T47D (cell line): ENCODE data around the gene FKRP.
"Not testable (repeated sequence)": the region's sequence is repeated elsewhere in the genome, so short reads cannot be mapped to it uniquely, and the experiment has no call there.

ENCODE experiments used
- DNase-seq, 2 experiments: peaks; one replicate each; pipeline versions ENCODE4 v3.0.0 to v3.0.0-alpha.2; 2011 to 2012; ENCODE audit warnings: low read depth in 1 of 2, low spot score in 1 of 2
- JUND ChIP-seq: IDR thresholded peaks from 2 replicates; pipeline ENCODE4 v1.6.1; 2012; ENCODE audit warnings: low read depth
- in situ Hi-C: cut with HindIII; loops from 2 replicates; pipeline ENCODE4 v1.10.0; 2016; ENCODE audit warnings: low sequenced_read_pairs, low pct_unique_long_range_greater_than_20kb

FKRP gene

DNA sequence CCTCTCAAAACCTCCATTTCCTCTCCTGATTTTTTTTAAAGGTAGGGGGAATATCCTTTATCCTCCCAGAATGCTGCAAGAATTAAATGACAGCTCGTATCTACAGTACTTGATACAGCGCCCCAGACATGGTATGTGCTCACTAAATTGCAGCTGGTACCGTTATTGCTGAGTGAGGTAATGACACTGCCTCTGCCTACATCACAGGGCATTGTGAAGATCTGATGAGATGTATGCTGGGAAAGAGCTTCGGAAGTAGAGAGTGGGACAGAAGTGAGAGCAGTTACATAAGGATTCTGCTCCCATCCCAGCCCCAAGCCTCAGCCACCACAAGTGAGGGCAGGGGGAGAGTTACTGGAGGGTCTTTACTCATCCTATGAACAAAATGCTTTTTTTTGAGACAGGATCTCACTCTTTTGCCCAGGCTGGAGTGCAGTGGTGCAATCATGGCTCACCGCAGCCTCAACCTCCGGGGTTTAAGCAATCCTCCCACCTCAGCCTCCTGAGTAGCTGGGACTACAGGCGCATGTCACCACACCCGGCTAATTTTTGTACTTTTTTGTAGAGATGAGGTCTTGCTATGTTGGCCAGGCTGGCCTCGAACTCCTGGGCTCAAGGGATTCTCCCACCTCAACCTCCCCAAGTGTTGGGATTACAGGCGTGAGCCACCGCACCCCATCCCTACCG lies 1.7 kb upstream of the FKRP start:
- in situ Hi-C loops: no loop called here
- TF ChIP-seq JUND: no peak

DNA sequence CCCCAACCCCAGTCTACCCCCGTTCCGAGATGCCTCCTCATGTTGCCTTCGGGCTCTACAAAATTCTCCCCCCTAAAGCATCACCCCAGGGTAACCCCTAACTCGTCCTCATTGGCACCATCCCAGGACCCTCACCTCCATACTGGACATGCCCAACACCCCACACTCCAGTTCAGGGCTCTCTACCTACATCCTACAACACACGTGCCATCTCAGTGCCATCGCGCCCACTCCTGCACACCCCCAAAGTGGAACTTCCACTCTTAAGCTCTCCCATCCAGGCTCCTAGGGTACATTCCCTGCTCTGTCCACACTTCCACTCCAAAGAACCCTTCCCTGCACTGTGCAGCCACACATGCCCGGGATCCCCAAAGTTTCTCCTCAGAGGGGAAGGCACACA lies 827 bp upstream of the FKRP start:
- in situ Hi-C loops: no loop called here
- TF ChIP-seq JUND: no peak
- DNase-seq: no peak

More for the DNA sequence above, 1.7 kb upstream of the FKRP start:
- DNase-seq: no peak

DNA sequence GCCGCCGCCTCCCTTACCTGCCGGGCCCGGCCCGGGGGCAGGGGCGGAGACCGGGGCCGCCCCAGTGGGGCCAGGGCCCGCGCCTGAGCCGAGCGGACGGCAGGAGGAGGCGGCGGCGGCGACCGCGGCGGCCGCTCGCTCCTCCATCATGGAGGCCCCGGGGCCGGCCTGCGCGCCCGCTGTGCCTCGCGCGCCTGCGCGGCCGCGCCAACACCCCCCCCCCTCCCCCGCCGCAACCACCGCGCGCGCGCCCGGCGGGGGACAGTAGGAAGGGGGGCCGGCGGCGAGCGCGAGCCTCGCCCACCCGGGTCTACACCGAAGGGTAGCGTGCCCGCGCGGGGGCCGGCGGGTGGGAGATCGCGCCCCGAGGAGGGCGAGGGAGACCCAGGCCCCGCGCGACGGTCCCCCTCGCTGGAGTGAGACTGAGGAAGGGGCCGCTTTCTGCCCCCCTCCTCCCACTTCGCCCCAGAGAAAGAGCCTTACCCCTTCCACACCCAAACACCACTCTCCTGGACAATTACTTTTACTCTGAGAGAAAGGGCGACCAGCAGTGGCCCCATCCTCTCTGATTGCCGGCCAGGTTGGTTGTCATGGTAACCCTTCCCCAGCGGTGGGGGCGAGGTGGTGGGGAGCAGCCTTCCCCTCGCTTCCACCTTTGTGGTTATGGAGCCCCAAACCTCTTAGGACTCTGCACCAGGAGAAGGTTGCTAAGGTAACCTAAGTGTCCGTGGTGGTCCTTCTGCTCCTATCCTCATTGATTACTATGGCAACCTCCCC lies 612 bp downstream of the FKRP start, which contains the start of gene STRN4:
Gene STRN4 (minus strand): TSS at position 170 of the 777 bp plus-strand sequence. CDS start 20 bp downstream, at position 150.
- TF ChIP-seq JUND: no peak
- peak; percentile 56 to 76 for DNase-seq
- in situ Hi-C loops: no loop called here

DNA sequence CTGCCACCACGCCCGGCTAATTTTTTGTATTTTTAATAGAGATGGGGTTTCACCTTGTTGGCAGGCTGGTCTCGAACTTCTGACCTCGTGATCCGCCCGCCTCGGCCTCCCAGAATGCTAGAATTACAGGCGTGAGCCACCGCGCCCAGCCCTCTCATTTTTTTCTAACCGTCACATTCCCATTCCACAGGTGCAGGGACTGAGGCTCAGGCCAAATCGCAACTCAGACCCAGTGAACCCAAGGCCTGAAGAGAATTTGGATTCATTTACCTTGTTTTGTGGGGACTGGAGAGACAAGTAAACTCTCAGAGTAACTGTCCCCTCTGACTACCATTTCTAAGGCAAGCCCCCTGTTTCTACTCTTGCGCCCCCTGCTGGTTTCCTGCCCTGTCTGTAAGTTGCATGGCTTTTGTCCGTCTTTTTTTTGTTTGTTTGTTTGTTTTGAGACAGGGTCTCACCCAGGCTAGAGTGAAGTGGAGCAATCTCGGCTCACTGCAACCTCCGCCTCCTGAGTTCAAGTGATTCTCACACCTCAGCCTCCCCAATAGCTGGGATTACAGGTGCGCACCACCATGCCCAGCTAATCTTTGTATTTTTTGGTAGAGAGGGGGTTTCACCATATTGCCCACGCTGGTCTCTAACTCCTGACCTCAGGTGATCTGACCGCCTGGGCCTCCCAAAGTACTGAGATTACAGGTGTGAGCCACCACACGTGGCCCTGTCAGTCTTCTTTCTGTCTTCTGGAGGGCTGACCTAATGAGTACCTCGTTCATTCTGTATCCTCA lies 2.7 kb downstream of the FKRP start:
- TF ChIP-seq JUND: no peak
- in situ Hi-C loops: no loop called here
- DNase-seq: peak; percentile 49 to 67

DNA sequence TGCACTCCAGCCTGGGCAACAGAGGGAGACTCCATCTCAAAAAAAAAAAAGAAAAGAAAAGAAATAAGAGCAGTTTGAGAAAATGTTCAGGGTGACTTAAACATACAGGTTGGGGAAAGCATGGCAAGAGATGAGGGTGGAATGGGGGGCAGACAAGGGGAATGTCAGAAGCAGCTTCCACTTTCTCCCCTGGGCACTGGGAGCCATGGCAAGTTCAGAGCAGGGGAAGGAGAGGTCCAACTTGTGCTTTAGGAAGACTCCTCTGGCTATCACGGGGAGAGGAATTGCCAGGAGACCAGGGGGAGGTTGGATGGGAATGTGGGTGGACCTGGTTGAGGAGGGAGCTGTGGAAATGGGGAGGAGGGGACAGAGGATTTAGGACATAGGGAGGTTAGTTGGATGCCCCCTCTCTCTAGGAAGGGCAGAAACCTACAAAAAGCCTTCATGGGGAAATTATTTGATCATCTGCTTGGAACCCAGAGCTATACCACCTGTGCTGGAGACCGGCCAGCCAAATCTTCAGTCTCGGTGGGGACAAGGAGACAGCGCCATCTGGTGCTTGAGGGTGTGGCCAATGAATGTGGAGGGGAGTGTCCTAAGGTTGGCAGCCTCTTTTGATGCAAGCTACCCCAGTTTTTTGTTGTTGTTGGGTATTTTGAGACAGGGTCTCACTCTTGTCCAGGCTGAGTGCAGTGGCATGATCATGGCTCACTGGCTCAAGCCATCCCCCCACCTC lies 7.7 kb downstream of the FKRP start:
- peak in 1 of 2 experiments; percentile 70 for DNase-seq
- in situ Hi-C loops: no loop called here

DNA sequence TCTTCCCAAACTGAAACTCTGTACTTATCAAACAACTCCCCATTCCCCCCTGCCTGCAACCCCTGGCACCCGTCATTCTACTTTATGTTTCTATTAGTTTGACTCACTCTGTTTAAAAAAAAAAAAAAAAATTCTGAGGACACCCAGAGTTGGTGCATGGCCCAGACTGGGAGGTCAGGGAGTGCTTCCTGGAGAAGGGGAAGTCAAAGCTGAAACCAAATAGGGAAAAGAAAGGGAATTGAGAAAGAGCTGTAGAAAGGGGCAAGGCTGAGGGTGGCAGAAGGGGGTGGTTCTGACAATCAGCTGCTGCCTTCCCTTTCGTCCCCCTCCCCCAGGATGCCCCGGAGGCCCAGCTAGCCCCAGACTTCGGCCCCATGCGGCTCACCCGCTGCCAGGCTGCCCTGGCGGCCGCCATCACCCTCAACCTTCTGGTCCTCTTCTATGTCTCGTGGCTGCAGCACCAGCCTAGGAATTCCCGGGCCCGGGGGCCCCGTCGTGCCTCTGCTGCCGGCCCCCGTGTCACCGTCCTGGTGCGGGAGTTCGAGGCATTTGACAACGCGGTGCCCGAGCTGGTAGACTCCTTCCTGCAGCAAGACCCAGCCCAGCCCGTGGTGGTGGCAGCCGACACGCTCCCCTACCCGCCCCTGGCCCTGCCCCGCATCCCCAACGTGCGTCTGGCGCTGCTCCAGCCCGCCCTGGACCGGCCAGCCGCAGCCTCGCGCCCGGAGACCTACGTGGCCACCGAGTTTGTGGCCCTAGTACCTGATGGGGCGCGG lies 9.4 kb downstream of the FKRP start:
- DNase-seq: no peak
- in situ Hi-C loops: no loop called here
- TF ChIP-seq JUND: no peak

More for the DNA sequence above, 7.7 kb downstream of the FKRP start:
- TF ChIP-seq JUND: no peak

DNA sequence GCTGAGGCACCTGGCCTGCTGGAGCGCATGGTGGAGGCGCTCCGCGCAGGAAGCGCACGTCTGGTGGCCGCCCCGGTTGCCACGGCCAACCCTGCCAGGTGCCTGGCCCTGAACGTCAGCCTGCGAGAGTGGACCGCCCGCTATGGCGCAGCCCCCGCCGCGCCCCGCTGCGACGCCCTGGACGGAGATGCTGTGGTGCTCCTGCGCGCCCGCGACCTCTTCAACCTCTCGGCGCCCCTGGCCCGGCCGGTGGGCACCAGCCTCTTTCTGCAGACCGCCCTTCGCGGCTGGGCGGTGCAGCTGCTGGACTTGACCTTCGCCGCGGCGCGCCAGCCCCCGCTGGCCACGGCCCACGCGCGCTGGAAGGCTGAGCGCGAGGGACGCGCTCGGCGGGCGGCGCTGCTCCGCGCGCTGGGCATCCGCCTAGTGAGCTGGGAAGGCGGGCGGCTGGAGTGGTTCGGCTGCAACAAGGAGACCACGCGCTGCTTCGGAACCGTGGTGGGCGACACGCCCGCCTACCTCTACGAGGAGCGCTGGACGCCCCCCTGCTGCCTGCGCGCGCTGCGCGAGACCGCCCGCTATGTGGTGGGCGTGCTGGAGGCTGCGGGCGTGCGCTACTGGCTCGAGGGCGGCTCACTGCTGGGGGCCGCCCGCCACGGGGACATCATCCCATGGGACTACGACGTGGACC lies 10.1 kb downstream of the FKRP start:
- in situ Hi-C loops: no loop called here
- no peak for DNase-seq
- no peak for TF ChIP-seq JUND

DNA sequence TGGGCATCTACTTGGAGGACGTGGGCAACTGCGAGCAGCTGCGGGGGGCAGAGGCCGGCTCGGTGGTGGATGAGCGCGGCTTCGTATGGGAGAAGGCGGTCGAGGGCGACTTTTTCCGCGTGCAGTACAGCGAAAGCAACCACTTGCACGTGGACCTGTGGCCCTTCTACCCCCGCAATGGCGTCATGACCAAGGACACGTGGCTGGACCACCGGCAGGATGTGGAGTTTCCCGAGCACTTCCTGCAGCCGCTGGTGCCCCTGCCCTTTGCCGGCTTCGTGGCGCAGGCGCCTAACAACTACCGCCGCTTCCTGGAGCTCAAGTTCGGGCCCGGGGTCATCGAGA lies 10.7 kb downstream of the FKRP start:
- no peak for DNase-seq
- in situ Hi-C loops: no loop called here
- no peak for TF ChIP-seq JUND

DNA sequence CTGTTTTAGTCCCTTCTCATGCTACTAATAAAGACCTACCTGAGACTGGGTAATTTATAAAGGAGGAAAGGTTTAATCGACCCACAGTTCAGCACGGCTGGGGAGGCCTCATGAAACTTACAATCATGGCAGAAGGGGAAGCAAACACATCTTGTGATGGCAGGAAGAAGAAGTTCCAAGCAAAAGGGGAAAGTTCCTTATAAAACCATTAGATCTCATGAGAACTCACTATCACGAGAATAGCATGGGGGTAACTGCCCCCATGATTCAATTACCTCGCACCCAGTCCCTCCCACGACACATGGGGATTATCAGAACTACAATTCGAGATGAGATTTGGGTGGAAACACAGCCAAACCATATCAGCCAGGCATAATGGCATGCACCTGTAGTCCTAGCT lies 13.3 kb downstream of the FKRP start:
- in situ Hi-C loops: no loop called here
- TF ChIP-seq JUND: no peak
- no peak for DNase-seq

DNA sequence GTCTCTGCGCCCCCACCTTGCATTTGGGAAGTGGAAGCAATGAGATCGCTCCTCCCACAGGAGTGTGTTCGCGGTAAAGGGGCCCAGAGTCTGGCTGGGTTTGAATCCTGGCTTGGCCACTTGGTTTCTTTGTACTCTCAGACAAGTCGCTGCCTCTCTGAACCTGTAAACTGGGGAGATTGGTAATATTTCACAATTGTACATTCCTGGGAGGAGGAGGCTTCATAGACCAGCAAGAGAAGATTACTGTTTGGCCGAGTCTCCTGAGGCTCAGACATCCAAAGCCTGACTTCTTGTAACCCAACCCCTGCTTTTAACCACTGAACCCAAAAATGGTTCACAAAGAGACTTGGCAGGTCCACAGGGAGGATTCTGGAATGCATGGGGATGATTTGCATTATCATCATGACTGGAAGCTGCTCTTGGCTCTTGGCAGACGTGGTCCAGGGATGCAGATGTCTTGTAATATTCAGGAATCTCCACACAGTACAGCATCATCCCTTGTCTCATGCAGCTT lies 14.0 kb downstream of the FKRP start:
- in situ Hi-C loops: no loop called here
- no peak for TF ChIP-seq JUND
- no peak for DNase-seq

DNA sequence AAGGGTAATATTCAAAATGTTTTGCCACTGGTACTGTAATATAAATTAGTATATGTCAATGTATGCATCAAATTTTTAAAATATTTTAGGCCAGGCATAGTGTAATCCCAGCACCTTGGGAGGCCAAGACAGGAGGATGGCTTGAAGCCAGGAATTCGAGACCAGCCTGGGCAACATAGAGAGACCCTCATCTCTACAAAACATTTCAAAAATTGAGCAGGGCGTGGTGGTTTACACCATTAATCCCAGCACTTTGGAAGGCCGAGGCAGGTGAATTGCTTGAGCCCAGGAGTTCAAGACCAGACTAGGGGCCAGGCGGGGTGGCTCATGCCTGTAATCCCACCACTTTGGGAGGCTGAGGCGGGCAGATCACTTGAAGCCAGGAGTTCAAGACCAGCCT lies 14.5 kb downstream of the FKRP start:
- DNase-seq: no peak
- TF ChIP-seq JUND: no peak
- in situ Hi-C loops: no loop called here

DNA sequence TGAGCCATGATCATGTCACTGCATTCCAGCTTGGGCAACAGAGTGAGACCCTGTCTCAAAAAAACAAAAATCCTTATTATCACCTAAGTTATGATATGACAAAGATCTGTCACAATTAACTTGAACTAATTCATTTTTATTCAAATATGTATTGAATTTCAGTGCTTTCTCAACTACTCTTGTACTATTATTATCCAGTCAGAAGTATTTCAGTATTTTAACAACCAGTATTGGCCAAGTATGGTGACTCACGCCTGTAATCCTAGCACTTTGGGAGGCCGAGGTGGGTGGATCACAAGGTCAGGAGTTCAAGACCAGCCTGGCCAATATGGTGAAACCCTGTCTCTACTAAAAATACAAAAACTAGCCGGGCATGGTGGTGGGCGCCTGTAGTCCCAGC lies 15.0 kb downstream of the FKRP start:
- in situ Hi-C loops, DNase-seq: not testable (repeated sequence)
